Naive thymus-derived CD4-positive, alpha-beta T cell (primary cell): Measurements from ENCODE around the gene FBRS. TPM values are rescaled to one million over a fixed set of nuclear protein-coding genes. Genes with fewer than 3 reads are reported as not detected.

Source experiments
- ATAC-seq: fragments of 150-1000 bp; cut with Tn5 transposase; 2 replicates; pipeline ENCODE4 v1.10.0; 2021; ENCODE audit warnings: mild to moderate bottlenecking, moderate library complexity
- CTCF ChIA-PET: fragments of 350-600 bp; sonication (Branson Sonifier 250); formaldehyde crosslinking; loops from one replicate; lab custom pipeline; 2021; ENCODE audit warnings: antibody characterized with exemption; lab: Charles Lee
- POLR2A ChIA-PET: fragments of 350-600 bp; sonication (Branson Sonifier 250); formaldehyde crosslinking; loops from one replicate; lab custom pipeline; 2021; ENCODE audit warnings: antibody characterized with exemption, inconsistent platforms; lab: Charles Lee
- DNase-seq, 9 donors: peaks; one replicate each; pipeline versions ENCODE4 v3.0.0 to v3.0.0-alpha.2; 2020 to 2022; ENCODE audit warnings: mixed read lengths in 1 of 9
- H3K27ac ChIP-seq: one replicate; pipeline ENCODE4 v1.7.0; 2013; ENCODE audit warnings: mild to moderate bottlenecking, low read depth, low read length, moderate library complexity
- H3K27me3 ChIP-seq, 2 donors: one replicate each; pipeline ENCODE4 v1.7.0; 2013; ENCODE audit warnings: low read length in 2 of 2, mild to moderate bottlenecking in 2 of 2, moderate library complexity in 2 of 2; ENCODE audit not compliant: control insufficient read depth in 2 of 2, insufficient read depth in 2 of 2
- H3K36me3 ChIP-seq, 3 experiments: 1 replicate in 2 of 3; 2 replicates in 1 of 3; pipeline ENCODE4 v1.7.0; 2013; ENCODE audit warnings: low read length in 3 of 3, mild to moderate bottlenecking in 3 of 3, moderate library complexity in 1 of 3; ENCODE audit not compliant: insufficient read depth in 3 of 3, control insufficient read depth in 2 of 3
- H3K4me1 ChIP-seq, 2 donors: one replicate each; pipeline ENCODE4 v1.7.0; 2013; ENCODE audit warnings: low read length in 2 of 2, mild to moderate bottlenecking in 2 of 2, moderate library complexity in 1 of 2; ENCODE audit not compliant: control insufficient read depth in 2 of 2, insufficient read depth in 2 of 2
- H3K4me3 ChIP-seq: 2 replicates; pipeline ENCODE4 v1.7.0; 2013; ENCODE audit warnings: mild to moderate bottlenecking, low read length
- H3K9me3 ChIP-seq, 3 experiments: 1 replicate in 2 of 3; 2 replicates in 1 of 3; pipeline ENCODE4 v1.7.0; 2013; ENCODE audit warnings: low read length in 3 of 3; ENCODE audit not compliant: control insufficient read depth in 2 of 3
- H3K27ac Mint-ChIP-seq, 9 donors: one replicate each; pipeline ENCODE4 v1.8.0; 2020 to 2022; ENCODE audit warnings: mixed read lengths in 9 of 9, mild to moderate bottlenecking in 8 of 9, moderate library complexity in 5 of 9, inconsistent platforms in 2 of 9
- H3K27me3 Mint-ChIP-seq, 5 donors: one replicate each; pipeline ENCODE4 v1.8.0; 2021 to 2022; ENCODE audit warnings: mixed read lengths in 5 of 5, mild to moderate bottlenecking in 1 of 5
- H3K36me3 Mint-ChIP-seq, 5 donors: one replicate each; pipeline ENCODE4 v1.8.0; 2020 to 2022; ENCODE audit warnings: mixed read lengths in 5 of 5, mild to moderate bottlenecking in 3 of 5, inconsistent platforms in 1 of 5
- H3K4me1 Mint-ChIP-seq, 7 donors: one replicate each; pipeline ENCODE4 v1.8.0; 2020 to 2022; ENCODE audit warnings: mixed read lengths in 7 of 7, mild to moderate bottlenecking in 3 of 7, inconsistent platforms in 1 of 7
- H3K4me3 Mint-ChIP-seq, 10 donors: one replicate each; pipeline ENCODE4 v1.8.0; 2020 to 2022; ENCODE audit warnings: mild to moderate bottlenecking in 10 of 10, mixed read lengths in 10 of 10, moderate library complexity in 6 of 10, inconsistent platforms in 2 of 10
- H3K9me3 Mint-ChIP-seq, 11 donors: one replicate each; pipeline ENCODE4 v1.8.0; 2020 to 2022; ENCODE audit warnings: mixed read lengths in 11 of 11, mild to moderate bottlenecking in 4 of 11, inconsistent platforms in 1 of 11, moderate library complexity in 1 of 11
- intact Hi-C, 2 donors: fragments of 100-400 bp; cut with micrococcal nuclease; formaldehyde crosslinking; loops; one replicate each; pipeline ENCODE4 v1.15.1; 2023
- polyA plus RNA-seq, 2 donors: library from polyadenylated mRNA; unstranded; fragments of 300-500 nt; fragmentation: Illumina TruSeq; gene quantifications; one replicate each; pipeline ENCODE4 v1.2.3, GENCODE V29; 2021
- total RNA-seq, 6 experiments: library from RNA in 5 of 6; stranded (reverse) in 5 of 6; gene quantifications; 1 replicate in 5 of 6; 2 replicates in 1 of 6; pipeline ENCODE4 v1.2.3 and lab custom pipeline; 2021 to 2026

FBRS gene
- total and polyA plus RNA-seq, 7 experiments from 2014 or later: 2.6 to 174 (median 158) TPM

DNA sequence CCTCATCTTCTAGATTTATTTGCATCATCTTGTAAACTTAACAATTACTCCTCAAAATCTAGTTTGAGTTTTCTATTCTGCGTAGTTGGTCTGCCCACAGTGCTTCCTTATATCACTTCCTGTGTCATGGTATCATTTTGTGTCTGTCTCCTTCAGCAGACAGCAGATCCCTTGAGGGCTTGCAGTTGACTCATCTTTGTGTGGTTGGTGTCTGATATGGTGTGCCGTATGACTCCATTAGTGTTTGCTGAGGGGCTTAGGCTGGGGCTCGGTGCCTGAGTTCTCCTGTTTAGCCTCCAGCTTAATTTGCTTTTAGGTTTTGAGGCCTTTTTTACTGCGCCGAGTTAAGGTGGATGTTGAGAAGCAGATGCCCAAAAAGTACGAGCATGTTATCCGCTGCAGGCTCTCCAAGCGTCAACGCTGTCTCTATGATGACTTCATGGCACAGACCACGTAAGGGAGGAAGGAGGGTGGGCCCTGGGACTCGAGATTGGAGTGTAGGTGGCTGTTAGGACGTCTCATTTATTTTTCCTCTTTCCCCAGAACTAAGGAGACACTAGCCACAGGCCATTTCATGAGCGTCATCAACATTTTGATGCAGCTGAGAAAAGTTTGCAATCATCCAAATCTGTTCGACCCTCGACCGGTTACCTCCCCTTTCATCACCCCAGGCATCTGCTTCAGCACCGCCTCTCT lies 57.7 kb downstream of the FBRS start:
- peaks cover 47 to 89% (median 56%) of the 10 kb centered on the region in 3 experiments for H3K36me3 ChIP-seq
- peak overlapping the region; percentile 6 to 85 (median 58) for H3K4me3 Mint-ChIP-seq
- H3K9me3 Mint-ChIP-seq: peaks cover 0 to 3% (median 0%) of the 10 kb centered on the region in 11 donors
- ATAC-seq (peak; percentile 93), DNase-seq (peak in 4 of 9 donors; percentile 12 to 57 (median 28))
- H3K9me3 ChIP-seq: no peaks in the 10 kb centered on the region
- peaks cover 20 to 39% (median 32%) of the 10 kb centered on the region in 7 donors for H3K4me1 Mint-ChIP-seq
- no peaks in the 10 kb centered on the region for H3K27me3 Mint-ChIP-seq
- H3K27me3 ChIP-seq: no peaks in the 10 kb centered on the region
- POLR2A ChIA-PET: interaction anchor here (1.2 kb wide), 1 partner anchor 32 kb away, joined by 3 read pairs; no protein-coding TSS in a partner anchor
- CTCF ChIA-PET: no interaction called here
- peaks cover 24 to 55% (median 52%) of the 10 kb centered on the region in 5 donors for H3K36me3 Mint-ChIP-seq
- peak overlapping the region; percentile 78 to 96 (median 91) for H3K27ac Mint-ChIP-seq
- H3K4me1 ChIP-seq: peaks cover 0 to 16% of the 10 kb centered on the region in 2 donors
- intact Hi-C loops: loop anchor here in 1 of 2 donors (2.0 kb wide), 1 partner anchor 17 kb away; the partner anchor contains the start of gene SRCAP
- H3K27ac ChIP-seq: peak overlapping the region; percentile 27
- H3K4me3 ChIP-seq: no peak overlapping the region

DNA sequence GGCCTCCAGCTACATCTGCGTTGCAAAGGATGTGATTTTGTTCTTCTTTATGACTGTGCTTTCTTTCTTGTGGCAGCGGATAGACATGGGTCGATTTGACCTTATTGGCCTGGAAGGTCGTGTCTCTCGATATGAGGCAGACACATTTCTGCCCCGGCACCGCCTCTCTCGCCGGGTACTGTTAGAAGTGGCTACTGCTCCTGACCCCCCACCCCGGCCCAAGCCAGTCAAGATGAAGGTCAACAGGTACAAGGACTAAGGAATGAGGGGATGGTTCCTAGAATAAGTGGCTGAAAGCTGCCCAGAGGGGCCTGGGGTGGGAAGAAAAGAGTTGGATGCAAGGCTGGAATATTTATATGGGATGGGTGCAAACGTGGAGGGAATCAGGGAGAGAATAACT lies 61.9 kb downstream of the FBRS start:
- Histone ChIP-seq H3K27ac (no peak overlapping the region), H3K27me3 (no peaks in the 10 kb centered on the region), H3K36me3 (peaks cover 44 to 91% (median 61%) of the 10 kb centered on the region in 3 experiments), H3K9me3 (no peaks in the 10 kb centered on the region), H3K4me3 (no peak overlapping the region), H3K4me1 (peaks cover 0 to 10% of the 10 kb centered on the region in 2 donors)
- Mint-ChIP-seq H3K27me3 (no peaks in the 10 kb centered on the region), H3K4me3 (no peak overlapping the region), H3K27ac (peak overlapping the region in 5 of 9 donors; percentile 46 to 60 (median 51)), H3K4me1 (peaks cover 14 to 34% (median 25%) of the 10 kb centered on the region in 7 donors), H3K36me3 (peaks cover 26 to 64% (median 60%) of the 10 kb centered on the region in 5 donors), H3K9me3 (peaks cover 0 to 3% (median 0%) of the 10 kb centered on the region in 11 donors)
- ATAC-seq (no peak), DNase-seq (no peak)
- ChIA-PET CTCF (interaction anchor here (0.6 kb wide), 1 partner anchor 22 kb away, joined by 4 read pairs; no protein-coding TSS in a partner anchor), POLR2A (interaction anchor here (0.9 kb wide), 1 partner anchor 660 kb away, joined by 4 read pairs; no protein-coding TSS in a partner anchor)
- intact Hi-C loops: no loop called here

Other genes starting within 250 kb of the FBRS start
- gene DCTPP1, start 228.4 kb upstream of the FBRS start, total RNA-seq: 10 to 100 TPM; 11.6 to 74.1 (median 13.8) TPM
- gene DCTPP1, start 228.4 kb upstream of the FBRS start, polyA plus RNA-seq: 10 to 100 TPM; 75.0 to 81.1 TPM
- 10 to 100 TPM; 20.9 to 69.6 (median 47.1) TPM for gene SEPHS2, start 212.6 kb upstream of the FBRS start, total RNA-seq
- 10 to 100 TPM; 61.2 to 83.9 TPM for gene SEPHS2, start 212.6 kb upstream of the FBRS start, polyA plus RNA-seq
- gene ITGAL, start 185.7 kb upstream of the FBRS start, total RNA-seq: 100 to 1,000 TPM; 258 to 629 (median 436) TPM
- gene ITGAL, start 185.7 kb upstream of the FBRS start, polyA plus RNA-seq: 100 to 1,000 TPM; 110 to 135 TPM
- gene ZNF768, start 131.9 kb upstream of the FBRS start, total RNA-seq: 1 to 10 TPM; 6.0 to 8.5 (median 7.3) TPM
- 1 to 10 TPM; 1.6 to 2.4 TPM for gene ZNF768, start 131.9 kb upstream of the FBRS start, polyA plus RNA-seq
- gene ZNF747, start 123.6 kb upstream of the FBRS start, total RNA-seq: 10 to 100 TPM in 4 of 5 experiments, 1 to 10 TPM in 1; 9.1 to 17.4 (median 13.8) TPM
- gene ZNF747, start 123.6 kb upstream of the FBRS start, polyA plus RNA-seq: 10 to 100 TPM in 1 of 2 donors, 1 to 10 TPM in 1; 8.9 to 11.7 TPM
- gene ZNF764, start 100.1 kb upstream of the FBRS start, total RNA-seq: 10 to 100 TPM; 11.9 to 20.9 (median 19.3) TPM
- 1 to 10 TPM; 4.5 to 6.8 TPM for gene ZNF764, start 100.1 kb upstream of the FBRS start, polyA plus RNA-seq
- 10 to 100 TPM in 4 of 5 experiments, 1 to 10 TPM in 1; 8.8 to 24.3 (median 16.3) TPM for gene ZNF688, start 86.7 kb upstream of the FBRS start, total RNA-seq
- gene ZNF688, start 86.7 kb upstream of the FBRS start, polyA plus RNA-seq: 10 to 100 TPM; 29.7 to 33.2 TPM
- 10 to 100 TPM; 10.2 to 37.1 (median 21.4) TPM for gene ZNF785, start 72.7 kb upstream of the FBRS start, total RNA-seq
- 1 to 10 TPM; 2.6 to 4.4 TPM for gene ZNF785, start 72.7 kb upstream of the FBRS start, polyA plus RNA-seq
- 10 to 100 TPM in 4 of 5 experiments, 1 to 10 TPM in 1; 6.8 to 14.6 (median 12.4) TPM for gene ZNF689, start 48.0 kb upstream of the FBRS start, total RNA-seq
- gene ZNF689, start 48.0 kb upstream of the FBRS start, polyA plus RNA-seq: 10 to 100 TPM; 11.5 to 15.6 TPM
- 10 to 100 TPM; 57.6 to 91.9 (median 82.5) TPM for gene PRR14, start 7.5 kb upstream of the FBRS start, total RNA-seq
- gene PRR14, start 7.5 kb upstream of the FBRS start, polyA plus RNA-seq: 10 to 100 TPM; 13.3 to 20.9 TPM
- gene SRCAP, start 40.7 kb downstream of the FBRS start, total RNA-seq: 100 to 1,000 TPM in 2 of 5 experiments, 10 to 100 TPM in 3; 82.6 to 111 (median 97.5) TPM
- gene SRCAP, start 40.7 kb downstream of the FBRS start, polyA plus RNA-seq: 10 to 100 TPM; 11.8 to 40.5 TPM
- gene PHKG2, start 90.0 kb downstream of the FBRS start, total RNA-seq: 10 to 100 TPM; 33.2 to 57.8 (median 46.7) TPM
- gene PHKG2, start 90.0 kb downstream of the FBRS start, polyA plus RNA-seq: 10 to 100 TPM; 37.2 to 43.5 TPM
- 1 to 10 TPM; 2.3 to 5.9 (median 2.9) TPM for gene CFAP119, start 103.6 kb downstream of the FBRS start, total RNA-seq
- under 1 TPM; 0.41 to 0.63 TPM for gene CFAP119, start 103.6 kb downstream of the FBRS start, polyA plus RNA-seq
- gene RNF40, start 103.9 kb downstream of the FBRS start, total RNA-seq: 100 to 1,000 TPM in 3 of 5 experiments, 10 to 100 TPM in 2; 68.7 to 122 (median 114) TPM
- gene RNF40, start 103.9 kb downstream of the FBRS start, polyA plus RNA-seq: 10 to 100 TPM; 19.4 to 50.7 TPM
- 10 to 100 TPM in 1 of 5 experiments, 1 to 10 TPM in 4; 2.4 to 11.1 (median 4.2) TPM for gene ZNF629, start 128.8 kb downstream of the FBRS start, total RNA-seq
- 1 to 10 TPM in 1 of 2 donors, under 1 TPM in 1; 0.66 to 3.1 TPM for gene ZNF629, start 128.8 kb downstream of the FBRS start, polyA plus RNA-seq
- 10 to 100 TPM; 17.2 to 23.7 (median 22.7) TPM for gene BCL7C, start 235.6 kb downstream of the FBRS start, total RNA-seq
- gene BCL7C, start 235.6 kb downstream of the FBRS start, polyA plus RNA-seq: 10 to 100 TPM; 28.4 to 31.4 TPM
- gene CTF1, start 238.2 kb downstream of the FBRS start, total RNA-seq: under 1 TPM in 4 of 5 experiments, not detected in 1; 0.17 to 0.54 (median 0.40) TPM
- gene CTF1, start 238.2 kb downstream of the FBRS start, polyA plus RNA-seq: not detected